GM21381 (cell line): ENCODE data around the gene CILP2.
A peak's percentile ranks its signal among the peaks of the same experiment; 100 is the strongest.

Experiments used
- ATAC-seq: cut with Tn5 transposase; IDR thresholded peaks from one replicate; pipeline ENCODE4 v1.9.1; 2021; ENCODE audit warnings: mild to moderate bottlenecking, moderate library complexity; ENCODE audit not compliant: unreplicated experiment

Gene CILP2

GRCh38 chr19:19538061-19538784 is at the start of gene CILP2:
TSS of gene CILP2 (plus strand) at chr19:19538265. CDS start at chr19:19538350, 85 bp downstream.
- ATAC-seq: no peak

GRCh38 chr19:19488875-19489690 is 49.0 kb upstream of the CILP2 start:
- peak; percentile 53 for ATAC-seq

GRCh38 chr19:19489804-19490204 is 48.3 kb upstream of the CILP2 start:
- ATAC-seq: no peak

- ATAC-seq: no peak
These were observed 47.7 kb upstream of the CILP2 start for GRCh38 chr19:19490214-19490968.

GRCh38 chr19:19491321-19492025 is 46.6 kb upstream of the CILP2 start:
- no peak for ATAC-seq

- ATAC-seq: no peak
These were observed 45.9 kb upstream of the CILP2 start for GRCh38 chr19:19492026-19492610.

GRCh38 chr19:19493841-19494546 is 44.1 kb upstream of the CILP2 start:
- no peak for ATAC-seq

- ATAC-seq: no peak
These were observed 42.2 kb upstream of the CILP2 start for GRCh38 chr19:19495614-19496603.

- no peak for ATAC-seq
These were observed 39.6 kb upstream of the CILP2 start for GRCh38 chr19:19498255-19498991.

- no peak for ATAC-seq
These were observed 38.6 kb upstream of the CILP2 start for GRCh38 chr19:19499272-19499995.

- ATAC-seq: no peak
These were observed 37.0 kb upstream of the CILP2 start for GRCh38 chr19:19500975-19501644.

- no peak for ATAC-seq
These were observed 36.3 kb upstream of the CILP2 start for GRCh38 chr19:19501798-19502197.

- no peak for ATAC-seq
These were observed 35.8 kb upstream of the CILP2 start for GRCh38 chr19:19502281-19502680.

- no peak for ATAC-seq
These were observed 35.1 kb upstream of the CILP2 start for GRCh38 chr19:19502808-19503602.

- ATAC-seq: no peak
These were observed 33.1 kb upstream of the CILP2 start for GRCh38 chr19:19504754-19505668.
